Left renal pelvis (tissue), 4 donors: ENCODE measurements around the gene HDAC4. TPM values are rescaled to one million over a fixed set of nuclear protein-coding genes. Genes with fewer than 3 reads are reported as not detected.
A peak's percentile ranks its signal among the peaks of the same experiment; 100 is the strongest.

Experiments used
- DNase-seq, 4 donors: peaks; one replicate each; pipeline ENCODE4 v3.0.0-alpha.2; 2013; ENCODE audit warnings: low read depth in 4 of 4, low spot score in 3 of 4
- polyA plus RNA-seq, 4 donors: library from polyadenylated mRNA; unstranded; fragments of 120-200 nt; gene quantifications; one replicate each; pipeline ENCODE4 v1.2.1, GENCODE V29; 2013; ENCODE audit not compliant: insufficient read length in 4 of 4

The HDAC4 gene
- polyA plus RNA-seq, 4 donors, result 12.9 to 15.4 (median 14.4) TPM

DNA sequence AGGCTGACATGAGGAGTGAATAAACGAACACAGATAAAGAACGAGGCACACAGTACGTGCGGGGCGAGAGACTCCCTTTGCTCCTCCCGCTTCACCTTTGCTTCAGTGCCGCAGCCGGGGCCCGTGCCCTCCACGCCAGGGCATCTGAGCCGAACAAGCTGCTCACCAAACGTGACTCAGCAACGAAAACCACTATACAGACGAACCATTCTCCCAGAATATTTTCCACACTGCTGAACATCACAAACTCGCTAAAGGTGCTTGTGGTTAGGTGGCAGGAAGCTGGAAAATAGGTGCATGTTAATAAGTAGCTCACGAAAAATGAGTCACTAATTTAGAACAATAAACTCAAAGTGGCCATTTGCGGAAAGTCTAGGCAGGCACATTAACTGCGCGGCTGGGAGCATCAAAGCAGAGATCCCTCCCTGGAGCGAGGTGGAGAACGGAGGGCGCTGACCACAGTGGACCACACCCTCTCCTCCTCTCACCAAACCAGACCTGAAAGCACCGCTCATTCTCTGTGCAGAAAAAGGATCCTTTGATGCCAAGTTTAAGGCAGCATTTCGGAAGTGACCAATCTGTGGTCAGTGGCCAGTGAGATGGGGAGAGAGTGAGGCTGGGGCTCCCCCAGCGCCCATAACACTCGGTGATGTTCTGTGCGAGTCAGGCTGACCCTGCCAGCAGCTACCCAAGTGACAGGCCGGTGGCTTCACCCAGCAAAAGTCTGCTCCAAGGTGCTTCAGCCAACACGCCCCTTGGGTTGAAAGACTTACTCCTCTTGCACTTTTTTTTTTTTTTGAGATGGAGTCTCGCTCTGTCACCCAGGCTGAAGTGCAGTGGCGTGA is 153.2 kb downstream of the HDAC4 start:
- DNase-seq, result peak in 1 of 4 donors; percentile 63

DNA sequence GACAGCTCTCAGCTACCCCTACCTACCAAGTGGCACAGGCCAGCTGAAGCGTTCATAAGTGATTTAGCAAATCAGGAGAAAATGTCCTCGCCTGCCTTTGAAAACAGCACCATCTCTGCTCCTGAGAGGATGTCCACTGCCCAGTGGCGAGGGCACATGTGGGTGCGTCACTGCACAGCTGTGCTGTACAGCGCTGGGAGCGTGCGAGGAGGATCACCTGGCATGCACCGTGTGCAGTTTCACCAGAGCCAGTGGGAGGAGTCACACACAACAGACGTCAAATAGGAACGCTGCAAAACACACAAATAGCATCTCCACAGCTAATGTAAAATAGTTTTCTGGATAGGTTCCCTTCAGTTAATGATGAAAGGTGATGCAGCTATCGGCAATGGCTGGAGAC is 154.1 kb downstream of the HDAC4 start:
- DNase-seq, result no peak

DNA sequence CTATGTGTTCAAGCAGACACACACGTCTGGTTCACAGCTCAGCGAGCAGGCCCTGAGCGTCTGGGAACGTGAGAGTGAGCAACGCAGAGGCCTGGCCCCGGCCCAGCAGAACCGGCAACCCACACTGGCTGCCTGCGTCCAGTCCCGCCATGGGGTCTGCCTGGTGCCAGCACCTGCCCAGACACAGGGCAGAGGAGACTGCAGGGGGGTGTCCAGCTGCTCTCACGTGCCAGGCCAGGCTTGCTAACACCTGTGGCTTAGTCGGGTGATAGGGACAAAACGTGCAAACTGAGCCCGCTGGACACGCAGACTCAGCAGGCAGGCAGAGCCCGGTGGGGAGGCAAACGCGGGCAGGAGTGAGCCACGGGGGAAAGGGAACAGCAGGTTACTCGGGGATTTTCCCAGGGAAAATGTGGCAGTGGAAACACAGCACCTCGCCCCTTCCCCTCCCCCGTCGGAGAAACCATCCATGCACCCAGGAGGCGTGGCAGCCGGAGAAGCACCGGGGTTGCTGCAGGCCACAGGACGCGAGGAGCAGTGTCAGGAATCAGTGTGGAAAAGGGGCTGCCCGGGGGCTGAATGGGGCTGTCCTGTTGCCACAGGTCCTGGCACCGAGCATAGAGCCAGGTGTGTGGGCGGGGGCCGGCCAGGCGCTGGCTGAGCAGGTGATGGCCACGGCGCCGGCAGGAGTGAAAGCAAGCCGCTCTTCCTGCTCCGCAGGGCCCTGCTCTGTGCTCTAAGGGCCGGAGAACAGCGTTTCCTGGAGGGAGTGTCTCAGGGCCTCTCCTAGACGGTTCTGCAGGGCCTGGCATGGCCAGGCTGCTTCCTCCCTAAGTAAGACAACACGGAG is 154.7 kb downstream of the HDAC4 start:
- no peak for DNase-seq

DNA sequence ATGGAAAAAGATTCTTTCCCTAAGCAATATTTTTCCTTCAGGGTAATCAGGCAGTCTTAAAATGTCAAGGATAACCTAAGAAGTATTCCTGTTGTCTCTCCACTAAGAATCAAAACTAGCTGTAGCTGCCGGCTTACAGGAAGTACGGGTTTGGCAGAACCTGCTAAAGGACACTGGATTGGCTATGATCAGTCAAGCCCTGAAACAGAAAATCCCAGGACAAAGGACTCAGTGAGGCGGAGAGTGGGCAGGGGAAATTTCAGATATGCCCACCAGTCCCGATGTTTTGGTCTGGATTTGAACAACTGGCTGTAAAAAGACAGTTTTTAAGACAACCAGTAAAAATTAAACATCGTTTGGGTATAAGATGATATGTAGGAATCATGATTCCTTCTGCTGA is 155.7 kb downstream of the HDAC4 start:
- no peak for DNase-seq

DNA sequence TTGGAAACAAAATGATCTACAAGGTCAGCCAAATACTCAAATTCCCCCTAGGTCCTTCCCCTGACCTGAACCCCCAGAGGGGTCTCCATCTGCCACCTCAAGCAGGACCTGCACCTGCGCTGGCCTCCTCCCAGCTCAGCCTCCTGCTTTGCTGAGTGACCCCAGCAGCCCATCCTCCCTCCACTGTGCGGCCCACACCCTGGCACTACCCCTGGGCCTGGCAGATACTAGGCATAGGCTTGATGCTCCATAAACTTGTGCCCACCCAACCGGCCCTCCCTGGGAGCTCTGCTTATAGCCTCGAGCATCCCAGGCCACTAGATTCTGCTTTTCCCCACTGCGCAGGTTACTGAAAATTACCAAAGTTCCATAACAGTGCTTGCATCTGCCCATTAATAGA is 156.2 kb downstream of the HDAC4 start:
- no peak for DNase-seq

DNA sequence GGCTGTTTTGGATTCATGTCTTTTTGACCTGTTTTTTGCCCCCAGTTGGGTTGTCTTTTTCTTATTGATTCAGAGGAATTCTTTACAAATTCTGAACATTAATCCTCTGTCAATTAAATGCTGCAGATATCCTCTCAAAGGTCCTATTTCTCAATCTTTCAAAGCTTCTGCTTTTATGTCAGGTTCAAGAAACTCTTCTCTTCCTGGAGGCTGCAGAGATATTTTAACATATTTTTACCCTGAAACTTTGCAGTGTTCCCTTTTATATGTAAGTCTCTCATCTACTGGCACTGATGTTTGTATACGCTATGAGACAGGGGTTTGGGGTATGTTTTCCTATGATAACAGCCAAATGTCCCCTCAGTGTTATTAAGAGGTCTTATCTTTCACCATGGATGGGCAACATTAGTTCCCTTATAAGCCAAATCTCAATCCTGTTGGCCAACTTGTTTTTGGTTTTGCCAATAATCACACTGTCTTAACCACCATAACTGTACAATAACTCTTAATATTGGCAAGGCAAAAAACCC is 159.3 kb downstream of the HDAC4 start:
- DNase-seq, result no peak

DNA sequence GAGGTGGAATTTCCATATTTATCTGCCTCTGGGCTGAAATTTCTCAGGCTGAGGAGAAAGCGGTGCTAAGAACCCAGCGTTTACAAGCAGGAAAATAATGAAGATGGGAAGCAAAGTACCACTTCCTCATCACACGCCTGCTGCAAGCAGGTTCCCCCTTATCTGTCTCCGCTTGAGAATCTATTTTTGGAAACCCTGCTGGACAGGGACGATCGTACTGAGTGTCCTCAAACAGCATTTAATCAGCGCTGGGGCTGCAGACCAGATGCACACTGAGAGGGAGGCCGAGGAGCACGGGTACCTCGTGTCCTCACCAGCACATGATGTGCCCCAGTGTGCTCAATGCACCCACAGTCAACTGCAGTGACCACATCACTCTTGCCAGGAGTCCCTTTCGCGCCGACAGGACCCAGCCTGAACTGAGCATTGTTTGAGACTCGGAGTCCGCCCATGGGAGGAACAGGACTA is 160.4 kb downstream of the HDAC4 start:
- no peak for DNase-seq

DNA sequence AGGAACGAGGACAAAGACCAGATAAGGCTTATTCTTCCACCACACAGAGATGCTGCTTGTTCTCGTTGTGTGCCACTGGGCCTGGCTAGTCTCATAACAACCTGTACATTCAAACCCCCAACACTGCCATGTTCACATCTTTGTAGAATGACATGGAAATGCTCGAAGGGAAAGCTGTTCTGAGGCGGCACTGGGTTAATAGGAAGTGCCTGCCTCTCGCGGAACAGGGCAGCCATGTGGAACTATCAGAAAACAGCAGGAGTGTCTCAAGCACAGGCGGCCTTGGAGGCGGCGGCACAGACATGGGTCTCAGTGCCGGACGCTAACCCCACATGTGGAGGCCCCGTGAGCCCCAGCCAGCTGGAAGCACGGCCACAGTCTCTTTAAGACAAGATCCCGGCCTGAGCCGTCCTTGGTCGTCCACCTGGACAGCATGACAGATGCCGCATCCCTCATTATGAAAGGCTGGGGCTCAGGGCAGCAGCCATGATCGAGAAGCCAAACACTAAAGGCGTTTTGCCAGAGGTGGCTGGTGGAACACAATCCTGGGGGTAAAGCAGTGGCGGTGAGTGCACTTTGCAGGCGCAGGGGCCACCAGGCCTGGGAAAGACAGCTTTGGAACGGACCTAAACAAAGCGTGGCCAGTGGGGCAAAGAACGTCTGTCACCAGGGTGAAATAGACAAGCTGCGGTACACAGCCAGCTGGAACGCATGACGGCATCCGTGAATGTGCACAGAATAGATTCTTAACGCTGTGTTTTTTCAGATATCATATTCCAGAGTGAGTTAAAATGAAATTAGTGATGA is 161.0 kb downstream of the HDAC4 start:
- DNase-seq, result no peak

DNA sequence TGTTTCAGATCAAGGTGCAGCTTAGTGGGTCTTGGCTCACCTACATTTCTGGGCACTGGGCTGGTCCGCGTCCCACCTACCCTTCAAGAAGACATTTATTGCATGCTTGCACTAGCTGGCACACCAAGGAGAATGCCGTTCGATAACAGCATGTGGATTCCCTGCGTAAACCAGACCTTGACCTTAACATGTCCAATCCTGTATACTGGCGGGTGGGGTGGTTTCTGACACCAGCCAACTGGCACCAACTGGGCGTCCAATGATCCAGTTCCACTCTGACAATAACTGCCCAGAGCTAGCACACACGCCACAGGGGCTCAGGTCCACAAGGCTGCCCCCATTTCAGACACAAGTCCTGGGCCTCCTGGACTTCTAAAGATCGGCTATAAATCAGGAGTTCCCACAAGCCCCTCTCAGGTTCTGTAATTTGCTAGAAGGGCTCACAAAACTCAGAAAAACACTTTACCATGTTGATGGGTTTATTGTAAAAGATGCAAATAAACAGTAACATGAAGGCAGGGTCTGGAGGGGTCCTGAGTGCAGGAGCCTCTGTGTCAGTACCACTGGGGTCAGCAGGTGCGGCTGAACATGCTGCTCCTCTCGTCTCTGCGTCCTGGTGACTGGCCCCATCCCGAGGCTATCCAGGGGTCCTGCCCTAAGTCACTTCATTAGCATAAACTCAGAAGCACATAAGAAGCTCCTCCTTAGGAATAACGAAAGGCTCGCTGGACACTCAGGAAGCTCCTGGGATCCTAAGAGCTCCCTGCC is 161.8 kb downstream of the HDAC4 start:
- DNase-seq, result no peak

DNA sequence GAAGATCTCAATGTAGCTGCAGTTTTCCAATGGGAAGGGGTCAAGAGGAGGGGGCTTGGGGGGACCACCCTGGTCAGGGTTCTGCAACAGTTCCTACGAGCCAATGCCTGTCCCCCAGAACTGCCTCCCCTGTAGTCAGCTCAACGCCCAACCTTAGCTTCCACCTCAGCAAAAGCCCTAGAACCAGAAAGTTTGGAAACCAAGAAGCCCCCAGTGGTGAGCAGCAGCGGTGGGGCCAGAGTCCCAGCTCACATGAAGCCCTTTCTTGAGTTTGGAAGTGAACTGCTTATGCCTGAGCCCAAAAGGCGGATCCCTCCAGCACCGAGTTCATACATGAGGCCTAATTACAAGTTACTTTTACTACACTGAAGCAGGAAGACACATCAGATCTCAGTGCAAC is 162.4 kb downstream of the HDAC4 start:
- DNase-seq, result no peak

DNA sequence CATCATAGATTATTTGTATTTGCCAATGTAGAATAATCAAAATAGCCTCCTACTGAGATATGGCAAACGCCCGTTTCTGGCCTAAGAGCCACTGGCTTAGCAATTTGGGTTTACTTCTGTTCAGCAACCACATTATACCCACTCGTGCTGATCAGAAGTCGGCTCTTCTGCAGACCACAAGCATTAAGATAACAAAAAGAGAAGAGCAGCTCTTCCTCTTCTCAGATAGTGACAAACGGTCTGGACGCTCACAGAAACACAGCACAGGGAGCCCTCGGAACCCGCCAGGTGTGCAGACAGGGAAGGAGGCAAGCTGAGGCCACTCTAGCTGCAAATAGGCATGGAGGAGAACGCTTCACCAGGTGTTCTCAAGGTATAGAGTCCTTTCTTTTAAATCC is 164.0 kb downstream of the HDAC4 start:
- no peak for DNase-seq

DNA sequence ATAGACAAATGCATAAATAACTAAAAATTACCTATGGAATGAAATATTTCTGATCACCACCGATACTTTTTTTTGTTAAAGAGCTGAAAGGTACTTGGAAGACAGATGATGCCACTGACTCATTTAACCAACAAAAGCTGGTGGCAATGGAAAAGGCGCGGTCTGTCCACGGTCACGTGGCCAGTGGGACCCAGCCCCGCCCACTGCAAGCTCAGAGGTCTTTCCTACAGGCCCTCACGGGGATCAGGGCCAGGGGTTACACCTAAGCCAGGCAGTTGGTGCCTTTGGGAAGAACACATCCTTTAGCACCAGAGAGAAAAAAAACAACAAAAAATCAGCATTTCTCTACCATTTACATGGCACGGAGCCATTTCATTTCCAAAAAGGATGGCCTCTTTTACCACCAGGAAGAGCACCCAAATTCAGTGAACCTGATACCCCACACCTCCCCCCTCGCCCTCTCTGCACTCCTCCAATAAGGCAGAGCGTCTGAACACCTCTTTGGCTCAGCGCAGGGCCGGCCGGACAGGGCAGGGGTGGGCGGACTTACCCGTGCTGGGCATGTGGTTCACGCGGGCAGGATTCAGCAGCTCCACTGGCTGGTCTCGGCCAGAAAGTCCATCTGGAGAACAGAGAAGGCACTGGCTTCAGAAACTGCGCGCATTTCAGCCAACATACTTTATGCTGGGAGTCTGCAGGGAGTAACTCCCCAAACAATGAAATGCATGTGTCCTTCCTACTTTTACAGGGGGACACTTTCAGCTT is 164.6 kb downstream of the HDAC4 start:
- no peak for DNase-seq

DNA sequence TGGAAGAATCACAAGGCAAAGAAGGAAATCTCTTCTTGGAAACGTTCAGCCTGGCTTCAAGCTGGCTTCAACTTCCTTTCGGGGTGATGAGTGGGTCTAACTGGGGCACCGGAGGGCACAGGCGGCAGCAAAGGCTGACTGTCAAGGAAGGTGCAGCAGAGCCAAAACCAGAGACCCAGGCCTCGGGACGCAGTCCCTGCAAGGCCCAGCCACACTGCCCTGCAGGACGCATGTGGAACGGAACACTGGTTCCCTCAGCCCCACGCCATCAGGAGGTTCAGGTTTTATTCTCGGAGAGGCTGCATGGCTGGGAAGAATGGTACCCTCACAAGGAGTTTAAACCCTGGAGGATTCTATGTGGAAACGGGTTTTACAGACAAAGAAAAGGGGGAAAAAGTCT is 165.5 kb downstream of the HDAC4 start:
- DNase-seq, result no peak

DNA sequence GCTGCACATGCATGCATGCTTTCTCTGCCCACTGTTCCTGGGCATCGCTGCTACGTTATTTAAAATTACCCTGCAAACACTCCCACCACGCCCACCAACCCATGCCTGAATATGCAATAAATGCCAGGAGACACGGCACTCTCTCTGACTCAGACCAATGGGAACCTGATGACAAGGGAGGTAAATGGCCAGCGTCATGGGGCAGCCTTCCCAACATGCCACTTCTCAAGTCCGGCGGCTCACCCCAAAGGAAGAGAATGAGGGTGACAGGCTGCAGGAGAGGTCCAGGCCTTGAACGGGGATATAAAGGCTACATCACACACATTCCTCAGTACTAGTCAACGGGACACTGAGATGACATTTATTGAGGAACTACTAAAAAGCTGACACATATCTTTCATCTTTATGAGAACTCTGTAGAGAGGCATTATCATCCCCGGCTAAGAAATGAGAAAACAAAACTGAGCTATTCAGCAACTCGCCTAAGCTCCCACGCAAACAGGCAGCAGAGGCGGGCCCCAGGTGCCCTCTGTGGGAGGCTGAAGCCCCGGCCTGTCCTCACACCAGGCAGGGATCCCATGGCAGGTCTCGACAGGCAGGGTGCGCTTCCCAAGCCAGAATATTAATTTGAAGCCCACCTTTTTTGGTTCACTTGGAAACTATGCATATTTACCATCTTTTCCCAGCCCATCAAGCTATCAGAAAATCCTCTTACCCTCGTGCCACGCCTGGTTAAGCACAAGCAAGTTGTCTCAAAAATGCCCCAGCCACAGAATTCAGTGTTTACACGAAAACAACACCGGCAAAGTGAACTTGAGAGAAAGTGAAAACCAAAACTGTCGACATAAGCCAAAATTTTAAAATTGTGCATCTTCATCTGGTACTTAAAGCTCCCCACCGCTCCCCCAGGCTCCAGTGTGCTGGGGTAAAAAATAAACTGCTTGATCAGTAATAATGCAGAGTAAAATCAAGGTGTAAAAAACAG is 166.3 kb downstream of the HDAC4 start:
- no peak for DNase-seq

DNA sequence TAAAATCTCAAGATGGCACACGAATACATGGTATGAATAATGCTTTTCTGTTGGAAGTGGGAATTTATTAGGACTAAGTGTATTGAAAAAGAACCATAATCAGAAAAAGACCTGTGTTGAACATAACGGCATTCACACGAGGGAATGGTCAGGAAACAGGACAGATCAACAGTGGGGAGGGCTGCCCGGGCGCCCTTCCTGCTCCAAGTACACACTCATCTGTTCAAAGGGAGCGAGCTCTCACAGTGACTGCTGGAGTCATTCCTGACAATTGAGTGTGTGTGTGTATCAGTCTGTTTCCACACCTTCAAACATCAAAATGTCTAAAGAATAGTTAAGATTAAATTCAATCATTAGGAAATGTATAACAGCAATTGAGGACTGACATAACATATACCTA is 167.2 kb downstream of the HDAC4 start:
- no peak for DNase-seq

DNA sequence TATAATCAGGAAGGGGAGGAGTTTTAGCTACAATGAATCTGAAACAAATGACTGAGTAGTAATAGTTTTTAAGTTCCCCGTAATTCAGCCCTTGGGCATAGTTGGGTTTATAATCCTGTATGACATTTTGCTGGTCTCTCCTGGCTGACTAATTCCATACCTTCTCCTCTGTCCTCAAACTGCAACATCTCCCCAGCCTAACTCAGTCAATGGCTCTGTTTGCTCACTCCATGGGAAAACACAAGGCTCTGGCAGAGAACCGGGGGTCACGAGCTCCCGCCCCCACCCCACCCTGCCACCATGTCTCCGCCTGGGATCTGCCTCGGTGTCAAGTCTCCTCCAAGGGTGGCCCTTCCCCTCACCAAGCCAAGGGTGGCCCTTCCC is 168.6 kb downstream of the HDAC4 start:
- no peak for DNase-seq

DNA sequence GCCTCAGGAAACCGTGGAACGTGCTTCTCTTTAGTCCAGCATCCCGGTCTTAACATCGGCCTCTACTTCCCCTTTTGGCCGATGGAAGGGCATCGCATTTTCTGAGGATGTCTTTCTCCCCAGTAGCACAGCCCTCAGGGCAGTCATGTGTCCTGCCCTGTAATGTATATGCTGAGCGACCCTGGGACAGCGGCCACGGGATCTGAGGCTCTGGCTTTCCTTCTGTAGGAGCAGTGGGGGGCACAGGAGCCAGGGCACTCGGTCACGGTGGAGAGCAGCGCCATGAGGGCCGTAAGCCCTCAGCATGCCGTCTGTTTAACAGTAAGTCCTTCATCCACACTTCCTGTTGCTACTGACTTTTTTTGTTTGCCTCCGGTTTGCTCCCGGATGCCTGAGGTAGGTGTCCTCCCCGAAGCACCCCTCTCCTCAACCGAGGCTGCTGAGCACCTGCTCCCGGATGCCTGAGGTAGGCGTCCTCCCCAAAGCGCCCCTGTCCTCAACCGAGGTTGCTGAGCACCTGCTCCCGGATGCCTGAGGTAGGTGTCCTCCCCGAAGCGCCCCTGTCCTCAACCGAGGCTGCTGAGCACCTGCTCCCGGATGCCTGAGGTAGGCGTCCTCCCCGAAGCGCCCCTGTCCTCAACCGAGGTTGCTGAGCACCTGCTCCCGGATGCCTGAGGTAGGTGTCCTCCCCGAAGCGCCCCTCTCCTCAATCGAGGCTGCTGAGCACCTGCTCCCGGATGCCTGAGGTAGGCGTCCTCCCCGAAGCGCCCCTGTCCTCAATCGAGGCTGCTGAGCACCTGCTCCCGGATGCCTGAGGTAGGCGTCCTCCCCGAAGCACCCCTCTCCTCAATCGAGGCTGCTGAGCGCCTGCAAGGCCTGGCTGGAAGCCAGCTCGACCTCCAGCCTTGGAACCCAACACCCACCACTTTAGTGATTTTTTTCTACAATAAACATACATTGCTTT is 169.3 kb downstream of the HDAC4 start:
- no peak for DNase-seq
